GM12801 (cell line): ENCODE measurements around the gene TAF10.

Experiments
- CTCF ChIP-seq: IDR thresholded peaks from one replicate; pipeline ENCODE4 v1.5.1; 2011; ENCODE audit warnings: control low read depth; ENCODE audit not compliant: insufficient read length; ENCODE audit errors: extremely low read depth

TAF10 gene

DNA sequence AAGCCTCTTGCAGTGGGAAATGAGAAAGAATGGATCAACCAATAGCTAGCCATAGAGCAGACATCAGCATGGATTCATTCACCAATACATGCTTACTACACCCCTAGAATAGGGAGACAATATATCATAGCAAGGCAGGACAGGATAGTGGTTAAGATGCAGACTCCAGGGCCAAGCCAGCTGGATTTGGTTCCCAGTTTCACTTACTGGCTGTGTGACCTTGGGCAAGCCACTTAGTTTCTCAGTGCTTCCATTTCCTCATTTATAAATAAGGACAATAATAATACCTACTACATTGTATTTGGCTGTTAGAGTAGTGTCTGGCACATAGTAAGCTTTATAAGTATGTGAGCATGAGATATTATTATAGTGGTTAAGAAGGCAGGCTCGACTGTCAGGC is 36.5 kb upstream of the TAF10 start:
- TF ChIP-seq CTCF: no peak

DNA sequence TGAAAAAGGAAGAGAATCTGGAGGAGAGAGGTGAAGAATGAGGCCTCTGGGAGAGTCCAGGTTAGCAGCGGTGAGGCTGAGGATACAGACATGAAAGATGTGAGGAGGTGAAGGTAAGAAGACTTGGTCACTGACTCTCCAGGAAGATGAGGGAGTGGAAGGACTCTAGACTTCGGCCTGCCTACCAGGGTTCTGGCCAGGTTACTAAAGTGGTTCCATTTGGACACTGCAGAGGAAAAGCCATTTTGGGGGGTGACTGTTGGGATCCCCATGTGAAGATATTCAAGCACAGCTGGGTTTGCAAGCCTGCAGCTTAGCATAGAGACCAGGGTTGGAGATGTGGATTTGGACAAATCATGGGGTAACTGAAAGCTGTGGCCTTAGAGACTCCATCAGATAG is 35.8 kb upstream of the TAF10 start:
- TF ChIP-seq CTCF: no peak

DNA sequence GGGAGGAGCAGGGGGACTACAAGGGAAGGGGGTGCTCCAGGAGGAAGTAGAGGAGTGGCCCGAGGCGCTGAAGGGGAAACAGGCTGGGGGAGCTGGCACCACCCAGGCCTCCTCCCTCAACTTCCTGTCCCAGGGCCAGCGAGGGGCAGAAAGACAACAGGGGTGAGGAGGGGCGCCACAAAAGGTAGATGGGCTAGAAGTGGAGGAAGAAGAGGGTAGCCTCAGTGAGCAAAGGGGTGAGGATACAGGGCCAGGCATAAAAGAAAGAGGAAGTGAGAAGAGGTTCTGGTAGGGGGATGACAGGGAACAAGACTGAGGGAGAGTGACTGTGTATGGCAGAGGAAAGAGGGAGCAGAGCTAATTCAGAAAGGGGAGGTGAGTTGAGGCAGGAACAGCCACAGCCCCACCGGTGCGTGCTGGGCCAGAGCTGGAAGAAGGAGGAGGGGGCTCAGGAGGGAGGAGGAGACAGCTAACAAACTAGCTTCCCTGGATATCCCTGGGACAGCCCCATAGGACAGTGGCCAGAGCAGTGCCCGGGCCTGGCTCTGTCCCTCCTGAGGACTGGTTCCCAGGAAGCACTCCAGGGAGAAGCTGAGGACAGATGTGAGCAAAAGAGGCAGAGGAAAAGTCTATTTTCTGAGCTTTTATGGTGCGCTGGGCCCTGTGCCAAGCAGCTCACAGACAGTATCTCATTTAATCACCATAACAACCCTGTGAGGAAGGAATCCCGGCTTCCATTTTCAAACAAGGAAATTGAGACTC is 35.1 kb upstream of the TAF10 start:
- no peak for TF ChIP-seq CTCF

DNA sequence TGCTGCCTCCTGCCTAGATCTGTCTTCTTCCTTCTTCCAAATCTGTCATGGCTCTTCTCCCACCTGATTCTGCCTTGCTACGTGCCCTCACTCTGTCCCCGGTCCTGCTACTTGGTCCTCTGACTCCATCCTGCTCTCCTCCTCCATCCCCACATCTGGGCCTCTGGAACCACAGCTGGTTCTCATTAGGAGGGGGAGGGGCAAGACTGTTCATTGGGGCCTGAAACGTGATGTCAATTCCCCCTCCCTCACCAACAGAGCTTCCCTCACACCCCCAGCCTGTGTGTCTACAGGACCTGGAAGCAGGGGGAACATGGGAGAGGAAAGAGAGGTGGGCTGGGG is 34.5 kb upstream of the TAF10 start:
- TF ChIP-seq CTCF: no peak

- no peak for TF ChIP-seq CTCF
These were observed 34.1 kb upstream of the TAF10 start for GRCh38 chr11:6646071-6646470.

DNA sequence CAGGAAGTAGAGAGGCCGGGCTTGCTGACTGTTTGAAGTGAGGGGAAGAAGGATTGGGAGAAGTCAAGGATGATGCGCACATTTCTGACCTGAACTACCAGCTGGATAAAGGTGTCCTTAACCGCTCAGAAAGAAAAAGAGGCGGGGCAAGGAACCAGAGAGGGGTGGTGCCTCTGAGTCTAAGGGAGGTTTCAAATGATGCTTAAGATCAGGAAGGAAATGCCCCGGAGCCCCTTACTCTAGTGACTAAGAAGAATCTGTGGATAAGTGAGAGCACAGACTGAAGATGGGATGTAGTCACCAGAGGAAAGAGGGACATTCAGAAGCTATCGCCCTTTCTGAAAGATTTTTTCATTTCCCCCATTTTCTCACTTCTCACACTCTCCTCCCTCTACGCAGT is 30.9 kb upstream of the TAF10 start:
- TF ChIP-seq CTCF: no peak

DNA sequence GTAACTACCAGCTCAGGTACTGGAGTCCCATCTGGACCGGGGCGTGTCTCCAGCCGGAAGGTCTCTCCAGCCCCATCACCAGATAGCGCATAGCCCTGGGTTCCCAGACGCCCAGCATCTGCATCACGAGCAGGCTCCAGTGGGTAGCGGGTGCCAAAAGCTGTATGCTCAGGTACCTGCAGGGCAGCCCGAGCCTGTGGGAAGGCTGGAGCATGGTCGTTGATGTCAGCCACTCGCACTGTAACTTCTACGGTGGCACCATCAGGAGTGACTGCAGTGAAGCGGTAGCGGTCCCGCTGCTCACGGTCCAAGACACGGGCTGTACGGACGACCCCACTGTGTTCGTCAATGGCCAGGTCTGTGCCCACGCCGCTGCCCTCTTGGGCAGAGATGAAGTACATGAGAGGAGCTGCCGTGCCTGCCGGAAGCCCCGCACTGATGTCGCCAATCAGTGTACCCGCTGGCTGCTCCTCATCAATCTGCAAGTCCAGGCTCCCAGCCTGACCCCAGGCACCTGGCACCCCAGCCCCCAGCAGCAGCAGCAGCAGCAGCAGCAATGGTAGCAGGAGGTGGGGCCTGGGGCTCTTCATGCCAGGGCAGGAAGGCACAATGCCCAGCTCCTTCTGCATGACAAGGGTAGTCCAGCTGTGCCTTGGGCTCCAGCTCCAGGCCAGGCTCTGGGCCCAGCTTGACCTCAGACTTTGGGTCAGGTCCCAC is 29.1 kb upstream of the TAF10 start:
- no peak for TF ChIP-seq CTCF
